DMS153 (cell line): ENCODE data around the gene GMDS.
"Not testable (repeated sequence)": the region's sequence is repeated elsewhere in the genome, so short reads cannot be mapped to it uniquely, and the experiment has no call there.

Experiments
- DNase-seq: peaks from one replicate; lab custom pipeline; 2025; lab: John Stamatoyannopoulos, UW

The GMDS gene

DNA sequence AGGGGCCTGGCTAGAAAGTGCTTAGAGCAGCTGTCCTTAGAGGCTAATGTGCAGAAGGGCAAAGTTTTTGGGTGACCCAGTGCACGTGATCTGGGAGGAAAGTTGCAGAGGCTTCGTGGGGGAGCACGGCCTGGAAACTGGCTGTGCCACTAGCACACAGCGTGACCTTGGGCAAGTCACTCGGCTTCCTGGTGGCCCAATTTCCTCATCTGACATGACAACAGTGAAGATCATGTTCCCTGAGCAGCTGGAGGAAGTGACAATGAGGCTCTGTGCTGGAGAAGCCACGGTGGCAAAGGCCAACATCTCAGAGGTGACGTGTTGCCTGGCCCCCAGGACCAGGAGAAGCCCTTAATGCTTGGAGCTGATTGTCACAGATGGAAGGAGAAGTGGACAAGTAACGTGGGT lies 536.2 kb downstream of the GMDS start:
- no peak for DNase-seq

DNA sequence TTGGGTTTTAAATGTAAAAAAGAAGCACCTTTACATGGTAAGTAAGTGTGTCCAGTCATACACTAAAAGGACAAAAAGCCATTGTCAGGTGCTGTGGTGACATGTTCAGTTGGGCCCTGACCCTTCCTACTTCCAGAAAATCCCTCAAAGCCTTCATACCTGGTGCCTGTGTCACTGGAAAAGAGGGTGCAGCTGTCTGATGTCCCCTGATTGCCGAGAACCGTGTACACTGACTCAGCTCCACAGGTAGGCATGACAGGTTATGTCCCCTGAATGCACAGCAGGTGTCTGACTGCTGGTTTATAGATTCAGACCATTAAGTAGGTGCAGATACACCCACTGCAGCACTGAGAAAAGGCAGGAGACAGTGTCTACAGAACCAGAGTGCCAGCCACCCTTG lies 536.6 kb downstream of the GMDS start:
- no peak for DNase-seq

DNA sequence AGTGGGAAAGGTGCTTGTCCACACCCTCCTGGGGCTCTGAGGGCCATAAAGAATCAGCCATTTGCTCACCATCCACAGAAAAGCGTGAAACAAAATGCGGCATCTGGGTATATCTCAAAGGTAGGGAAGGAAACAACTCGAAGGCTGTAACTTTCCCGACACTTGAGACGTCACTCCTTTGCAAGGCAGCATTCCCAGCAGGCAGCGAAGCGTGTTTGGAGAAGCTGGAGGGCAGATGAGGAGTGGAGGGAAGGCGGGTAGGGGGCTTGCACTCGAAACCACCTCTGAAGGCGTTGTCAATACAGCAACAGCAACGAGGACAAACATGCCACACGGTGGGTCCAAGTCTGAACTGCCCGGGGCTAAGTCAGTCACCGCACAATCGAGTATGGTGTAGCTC lies 537.3 kb downstream of the GMDS start:
- DNase-seq, result no peak

DNA sequence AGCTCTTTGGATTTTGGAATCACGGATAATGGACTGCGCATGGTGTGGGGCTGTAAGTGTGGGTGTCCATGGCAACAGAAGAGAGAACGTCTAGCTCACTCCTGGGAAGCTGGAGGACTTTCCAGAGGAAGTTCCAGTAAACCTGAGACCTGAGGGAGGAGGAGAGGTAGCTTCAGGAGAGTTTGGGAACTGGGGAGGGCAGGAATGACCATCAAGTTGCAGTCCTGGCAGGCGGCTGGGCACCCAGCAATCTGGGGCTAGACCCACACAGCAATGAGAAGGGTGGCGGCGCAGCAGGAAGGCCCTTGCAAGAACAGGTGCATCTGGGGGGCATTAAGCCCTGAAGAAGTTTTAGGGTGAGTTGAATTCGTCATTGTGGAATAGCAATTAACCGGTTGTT lies 539.8 kb downstream of the GMDS start:
- no peak for DNase-seq

DNA sequence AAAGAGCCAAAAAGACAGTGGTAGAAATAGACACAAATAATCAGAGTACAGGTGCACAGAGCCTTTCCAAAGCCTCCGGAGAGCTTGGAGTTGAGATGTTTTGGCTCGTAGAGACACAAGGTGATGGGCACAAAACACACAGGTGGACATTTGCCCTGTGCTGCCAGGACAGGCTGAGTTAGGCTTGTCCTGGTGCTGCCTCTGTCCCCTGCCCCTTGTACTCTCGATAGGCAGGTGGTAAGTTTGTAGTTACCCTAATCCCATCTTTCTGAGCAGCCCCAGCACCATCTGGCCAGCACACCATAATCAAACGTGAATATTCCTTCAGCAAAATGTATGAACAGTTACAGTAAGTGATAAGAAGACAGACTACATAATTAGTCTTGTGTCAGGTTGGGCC lies 540.2 kb downstream of the GMDS start:
- DNase-seq, result no peak

DNA sequence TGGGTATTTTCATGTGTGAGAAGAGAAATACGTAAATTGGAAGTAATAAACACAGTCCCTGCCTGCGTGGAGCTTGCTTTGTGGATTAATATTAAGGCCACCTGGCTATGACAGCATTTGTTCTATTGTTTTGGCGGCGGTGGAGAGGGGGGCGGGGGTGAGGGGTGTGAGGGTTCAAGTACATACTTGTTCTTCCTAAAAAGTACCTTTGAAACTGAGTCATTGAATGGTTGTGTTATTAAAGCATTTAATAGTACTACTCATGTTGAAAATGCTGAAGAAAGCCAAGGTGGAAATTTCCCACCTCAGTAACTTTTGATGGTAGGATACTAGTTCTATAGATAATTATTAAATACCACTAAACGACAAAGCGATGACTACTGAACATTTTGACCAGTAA lies 540.7 kb downstream of the GMDS start:
- no peak for DNase-seq

DNA sequence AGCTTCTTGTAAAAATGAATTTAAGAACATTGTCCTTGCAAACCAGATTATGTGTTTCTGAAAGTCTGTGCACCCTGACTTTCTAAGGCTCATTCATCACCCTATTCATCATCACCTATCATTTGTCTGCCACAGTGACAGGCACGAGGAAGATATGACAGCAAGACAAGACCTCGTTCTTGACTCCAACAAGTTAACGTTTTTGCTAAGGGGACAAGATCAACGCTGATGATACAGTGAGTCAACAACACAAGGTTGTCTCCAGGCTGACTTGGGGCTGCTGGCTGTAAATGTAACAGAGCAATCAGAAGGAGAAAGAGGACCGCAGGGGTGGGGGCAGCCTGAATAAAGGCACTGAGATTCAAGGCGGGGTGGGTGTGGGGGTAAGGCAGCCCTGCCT lies 541.5 kb downstream of the GMDS start:
- DNase-seq, result no peak

DNA sequence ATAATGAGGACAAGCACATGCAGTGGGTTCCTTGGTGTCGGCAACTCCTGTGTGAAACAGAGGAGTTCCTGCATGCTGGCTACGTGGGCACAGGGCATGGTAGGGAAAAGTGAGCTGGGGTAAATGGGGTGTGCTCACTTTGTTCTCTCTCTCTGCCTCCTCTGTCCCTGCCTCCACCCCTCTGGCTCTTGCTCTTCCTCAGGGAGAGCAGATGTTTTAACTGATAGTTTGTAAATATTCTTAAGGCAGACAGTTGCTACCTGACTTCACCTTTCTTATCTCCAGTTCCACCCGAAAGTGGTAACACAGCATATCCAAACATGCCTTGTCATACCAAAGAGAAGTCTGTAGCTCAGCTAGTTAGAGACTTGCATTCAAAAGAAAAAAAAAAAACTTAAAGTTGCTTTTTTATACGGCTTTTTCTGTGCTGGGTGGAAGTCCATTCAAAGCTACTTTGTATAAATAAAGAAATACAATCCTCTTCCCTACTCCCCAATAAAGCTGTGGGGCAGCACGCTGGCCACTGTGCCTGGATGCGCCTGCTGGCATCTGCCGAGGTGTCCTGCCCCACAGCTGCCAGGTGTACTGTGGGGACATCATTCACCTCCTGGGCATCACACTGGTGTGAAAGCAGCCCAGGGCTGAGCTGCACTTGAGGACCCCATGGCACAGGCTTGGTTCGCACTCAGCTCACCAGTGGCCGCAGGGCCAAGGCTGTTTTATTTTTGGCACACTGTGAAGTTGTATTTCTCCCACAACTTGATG lies 542.1 kb downstream of the GMDS start:
- DNase-seq, result no peak

DNA sequence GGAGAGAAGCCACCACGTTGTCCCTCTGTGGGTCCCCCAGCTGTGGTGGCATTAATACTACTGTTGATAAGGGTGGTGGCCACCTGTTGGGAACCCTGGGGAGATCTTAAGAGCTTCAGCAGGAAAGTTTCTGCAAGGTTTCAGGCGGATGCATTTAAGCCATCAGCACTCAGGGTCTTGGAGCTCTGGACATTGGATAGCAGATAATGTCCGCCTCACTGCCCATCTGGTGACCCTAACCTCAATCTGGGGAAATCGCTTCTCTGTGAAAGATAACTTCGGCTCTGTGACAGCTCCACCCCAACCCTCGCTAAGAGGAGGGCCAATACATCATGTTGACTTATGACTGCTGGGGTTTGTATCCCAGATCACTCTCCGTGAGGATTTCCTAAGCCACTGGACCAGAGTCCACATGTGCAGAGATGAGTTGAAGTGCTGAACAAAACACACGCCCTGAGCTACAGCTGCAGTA lies 542.8 kb downstream of the GMDS start:
- no peak for DNase-seq

DNA sequence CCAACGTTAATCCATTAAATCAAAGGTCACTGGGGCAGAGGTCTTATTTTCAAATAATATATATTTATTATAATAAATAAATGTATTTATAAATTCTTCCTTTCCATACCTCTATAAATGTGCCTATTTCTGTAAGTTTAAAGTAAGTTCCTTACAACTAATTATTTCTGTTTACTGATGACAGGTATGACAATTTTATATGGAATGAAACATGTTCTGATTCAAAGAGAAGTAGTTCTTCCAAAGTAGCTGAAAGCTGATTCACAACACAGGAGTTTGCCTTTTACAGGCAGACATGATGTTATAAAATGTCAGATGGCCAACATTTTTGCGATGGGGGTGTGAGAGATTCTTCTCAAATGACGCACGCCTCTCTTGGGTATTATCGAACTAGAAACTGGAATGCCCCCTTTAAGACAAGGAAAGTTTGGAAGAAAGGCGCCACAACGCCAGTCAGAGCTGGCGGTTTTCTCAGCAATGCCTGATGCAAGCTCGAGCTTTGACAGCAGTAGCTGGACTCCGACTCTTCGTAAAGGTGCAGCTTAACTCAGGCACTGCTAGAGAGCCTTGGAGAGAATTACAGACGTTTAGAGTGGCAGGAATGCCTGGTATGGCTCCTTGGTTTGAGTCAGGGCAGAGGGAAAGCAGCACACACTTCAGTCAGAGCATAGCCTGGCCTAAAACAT lies 543.6 kb downstream of the GMDS start:
- no peak for DNase-seq

DNA sequence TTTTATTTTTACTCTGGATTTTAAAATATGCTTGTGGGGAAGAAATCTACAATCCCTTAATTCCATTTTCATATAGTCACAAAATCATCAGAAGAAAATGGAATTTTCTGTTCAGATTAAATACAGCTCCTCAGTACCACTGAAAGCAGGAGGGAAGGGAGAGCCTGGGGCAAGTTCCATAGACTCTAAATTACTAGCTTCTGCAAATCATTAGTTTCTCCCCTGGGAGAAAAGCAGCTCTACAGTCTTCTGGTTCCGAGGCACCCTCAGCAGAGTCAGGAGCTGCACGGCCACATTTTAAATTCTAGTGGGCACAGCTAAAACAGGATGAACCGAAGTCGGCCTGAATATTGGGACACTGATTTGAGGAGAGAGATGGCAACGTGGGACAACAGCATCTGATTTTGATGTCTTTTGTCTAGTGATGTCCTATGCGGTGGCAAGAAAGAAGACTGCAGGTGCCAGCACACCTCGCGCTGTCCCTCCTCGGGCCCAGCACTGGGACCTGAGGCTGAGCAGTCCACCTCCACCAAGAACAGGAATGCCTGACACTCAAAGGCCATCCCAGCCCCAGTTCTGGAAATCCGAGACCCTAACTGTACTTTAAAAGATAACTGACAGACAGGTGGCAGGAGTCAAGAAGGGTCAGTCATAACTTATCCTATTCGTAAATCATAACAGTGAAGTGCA lies 545.0 kb downstream of the GMDS start:
- DNase-seq, result no peak

DNA sequence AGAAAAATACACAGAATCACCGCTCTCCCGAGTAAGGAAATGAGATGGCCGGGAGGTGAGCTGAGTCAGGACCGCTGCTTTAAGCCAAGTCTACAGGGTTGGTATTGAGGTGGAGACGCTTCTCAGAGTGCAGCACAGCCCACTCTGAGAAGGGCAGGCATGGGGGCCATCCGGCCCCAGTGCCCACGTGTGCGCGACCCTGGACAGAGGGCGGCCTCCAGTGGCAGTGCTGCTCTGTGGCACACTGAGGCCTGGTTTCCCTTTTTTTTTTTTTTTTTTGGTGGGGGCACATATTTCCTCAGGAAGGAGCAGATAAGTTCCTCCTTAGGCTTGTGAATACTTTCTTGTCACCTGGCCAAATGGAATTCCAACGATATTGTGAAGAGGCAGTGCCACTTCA lies 546.9 kb downstream of the GMDS start:
- no peak for DNase-seq

DNA sequence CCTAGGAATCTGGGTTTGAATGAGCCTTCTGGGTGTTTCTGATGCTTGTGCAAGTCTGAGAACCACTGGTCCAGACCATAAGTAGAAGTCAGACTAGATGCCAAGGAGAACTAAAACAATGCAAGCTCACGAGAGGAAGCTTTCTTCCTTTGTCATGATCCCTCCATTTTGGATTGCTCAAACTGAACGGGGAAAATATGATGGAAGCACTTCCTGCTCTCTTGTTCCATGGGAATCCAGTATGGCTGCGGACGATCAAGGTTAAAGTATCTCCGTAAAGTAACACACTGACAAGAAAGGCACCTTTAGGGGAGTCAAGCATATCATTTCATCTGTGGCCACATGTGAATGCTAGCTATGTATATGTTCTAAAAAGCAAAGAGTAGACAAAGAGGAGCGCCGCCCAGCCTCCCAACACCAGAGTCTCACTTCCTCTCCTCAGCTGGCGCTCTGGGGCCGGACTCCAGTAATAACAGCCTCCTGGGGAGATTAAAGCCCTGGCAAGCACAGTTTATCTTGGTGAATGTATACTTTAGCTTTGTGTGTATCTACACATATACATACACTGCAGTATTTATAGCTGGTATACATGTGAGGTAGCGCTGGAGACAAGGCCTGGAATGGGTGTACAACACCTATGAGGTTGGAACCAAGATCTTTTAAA lies 547.6 kb downstream of the GMDS start:
- no peak for DNase-seq

DNA sequence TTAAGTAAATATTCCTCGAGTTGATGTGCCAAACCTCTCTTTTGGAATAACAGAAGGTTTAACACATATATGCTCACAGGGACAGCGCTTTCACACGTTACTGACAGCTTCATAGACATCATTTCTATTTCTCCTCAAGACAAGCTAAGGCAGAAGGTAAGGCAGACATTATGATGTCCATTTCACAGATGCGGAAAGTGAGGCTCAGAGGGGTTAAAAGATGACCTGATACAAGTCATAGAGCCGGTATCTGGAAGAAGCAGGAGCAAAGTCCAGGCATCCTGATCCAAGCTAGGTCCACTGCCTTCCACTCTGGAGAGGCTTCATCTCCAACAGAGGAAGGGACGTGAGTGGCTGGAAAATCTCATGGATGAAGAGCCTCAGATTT lies 548.9 kb downstream of the GMDS start:
- DNase-seq, result no peak

DNA sequence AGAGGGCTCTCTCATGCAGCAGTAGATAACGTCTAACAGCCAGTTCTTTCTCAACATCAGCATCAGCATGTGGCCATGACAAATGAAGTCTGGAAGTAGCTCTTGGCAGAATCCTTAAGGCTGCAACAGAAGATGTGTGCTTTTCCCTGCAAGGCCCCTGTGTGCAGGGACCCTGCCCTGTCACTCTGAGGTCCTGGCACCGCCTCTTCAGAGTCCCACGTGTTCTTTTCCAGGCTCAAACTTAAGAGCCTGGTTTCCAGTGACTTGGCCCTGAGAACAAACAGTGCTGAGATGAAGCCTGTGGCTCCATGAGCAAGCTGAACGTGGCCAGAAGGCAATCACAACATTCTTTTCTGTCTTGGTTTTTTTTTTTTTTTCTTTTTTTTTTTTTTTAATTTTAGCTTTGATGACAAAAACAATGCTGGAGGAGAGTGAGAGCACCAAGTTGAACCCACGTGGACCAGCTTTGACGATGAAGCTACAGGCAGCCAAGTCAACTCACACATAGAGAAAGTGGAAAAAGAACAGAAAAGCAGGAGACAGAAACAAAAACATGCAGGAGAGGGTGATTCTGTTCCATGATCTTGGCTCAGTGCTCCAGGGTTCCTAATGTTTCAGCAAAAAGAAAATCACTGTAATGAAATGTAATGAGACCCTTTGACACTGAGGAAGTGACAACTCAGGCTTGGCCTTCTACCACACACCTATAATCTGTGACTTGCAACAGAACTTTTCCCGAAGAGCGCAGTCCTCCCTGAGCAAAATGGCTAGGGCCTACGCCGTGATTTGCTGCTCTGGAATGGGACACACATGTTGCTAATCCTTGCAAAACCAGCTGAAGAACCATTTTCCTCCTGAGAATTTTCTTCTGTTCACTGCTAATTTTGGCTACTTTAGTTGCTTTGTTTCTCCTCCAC lies 549.6 kb downstream of the GMDS start:
- DNase-seq, result no peak

DNA sequence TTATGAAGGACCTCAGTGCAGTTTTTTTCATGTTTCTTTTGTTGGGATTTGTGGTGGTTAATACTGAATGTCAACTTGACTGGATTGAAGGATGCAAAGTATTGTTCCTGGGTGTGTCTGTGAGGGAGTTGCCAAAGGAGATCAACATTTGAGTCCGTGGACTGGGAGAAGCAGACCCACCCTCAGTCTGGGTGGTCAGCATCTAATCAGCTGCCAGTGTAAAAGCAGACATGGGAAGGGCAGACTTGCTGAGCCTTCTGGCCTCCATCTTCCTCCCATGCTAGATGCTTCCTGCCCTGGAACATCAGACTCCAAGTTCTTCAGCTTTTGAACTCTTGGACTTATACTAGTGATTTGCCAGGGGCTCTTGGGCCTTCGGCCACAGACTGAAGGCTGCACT lies 553.6 kb downstream of the GMDS start:
- DNase-seq, result not testable (repeated sequence)

DNA sequence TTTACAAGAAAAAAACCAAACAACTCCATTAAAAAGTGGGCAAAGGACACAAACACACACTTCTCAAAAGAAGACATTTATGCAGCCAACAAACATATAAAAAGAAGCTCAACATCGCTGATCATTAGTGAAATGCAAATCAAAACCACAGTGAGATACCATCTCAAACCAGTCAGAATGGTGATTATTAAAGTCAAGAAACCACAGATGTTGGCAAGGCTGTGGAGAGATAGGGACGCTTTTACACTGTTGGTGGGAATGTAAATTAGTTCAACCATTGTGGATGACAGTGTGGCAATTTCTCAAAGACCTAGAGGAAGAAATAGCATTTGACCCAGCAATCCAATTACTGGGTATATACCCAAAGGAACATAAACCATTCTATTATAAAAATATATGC lies 554.7 kb downstream of the GMDS start:
- DNase-seq, result not testable (repeated sequence)

DNA sequence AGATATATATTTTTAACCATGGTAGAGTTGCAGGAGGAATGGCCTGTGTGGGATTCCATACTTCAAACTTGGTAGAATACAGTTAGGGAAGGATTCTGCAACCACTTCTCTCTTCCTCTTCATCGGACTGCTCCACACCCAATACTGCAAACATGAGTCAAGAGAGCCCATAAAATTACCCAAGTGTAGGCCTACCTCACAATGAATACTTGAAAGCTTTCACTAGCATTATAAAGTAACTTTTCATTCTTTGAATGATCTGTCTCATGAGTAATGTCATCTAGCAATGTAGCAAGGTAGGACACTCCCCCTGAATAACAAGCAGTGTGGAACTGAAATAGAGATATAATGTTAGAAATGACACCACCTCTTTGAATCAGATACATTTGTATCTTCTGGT lies 556.3 kb downstream of the GMDS start:
- DNase-seq, result no peak

DNA sequence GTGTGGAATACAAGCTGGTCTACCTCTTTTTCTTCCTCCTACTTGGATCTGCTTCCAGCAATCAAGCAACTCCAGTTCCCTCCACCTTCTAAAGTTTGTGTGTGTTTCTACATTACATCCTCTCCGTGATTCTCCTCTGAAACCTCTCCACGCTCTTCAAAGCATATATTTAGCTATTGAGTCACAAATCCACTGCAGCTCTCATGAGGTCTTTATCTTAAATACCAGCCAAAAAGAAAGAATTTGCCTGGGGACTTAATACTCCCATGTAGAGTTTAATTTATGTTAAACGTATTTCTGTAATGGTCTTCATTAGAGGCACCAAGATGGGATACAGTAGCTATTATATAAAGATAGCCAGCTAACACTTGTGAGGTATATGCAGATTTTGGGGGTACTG lies 557.0 kb downstream of the GMDS start:
- no peak for DNase-seq

DNA sequence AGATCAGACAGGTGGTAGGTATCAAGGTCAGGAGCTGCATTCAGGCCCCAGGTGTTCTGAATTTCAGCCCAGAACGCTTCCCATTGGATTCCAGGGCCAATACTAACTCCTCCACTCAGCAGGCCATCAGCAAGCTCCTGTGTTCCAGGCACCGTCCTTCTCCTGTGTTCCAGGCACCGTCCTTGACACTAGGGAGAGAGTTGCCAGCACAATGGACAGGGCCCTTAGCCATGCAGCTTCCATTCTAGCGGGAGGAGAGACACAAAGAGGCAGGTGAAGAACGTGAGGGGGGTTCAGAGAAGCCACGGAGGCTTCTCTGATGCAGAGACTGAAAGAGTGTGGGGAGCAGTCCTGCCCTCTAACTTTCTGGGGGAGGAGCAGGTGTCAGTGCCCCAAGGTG lies 558.0 kb downstream of the GMDS start:
- no peak for DNase-seq
